Measurements from ENCODE around the gene TTC19. TPM values are rescaled to one million over a fixed set of nuclear protein-coding genes. Genes with fewer than 3 reads are reported as not detected.
A peak's percentile ranks its signal among the peaks of the same experiment; 100 is the strongest.

Gene TTC19
- total RNA-seq, 2 experiments from 2014 or later = 57.8 to 66.7 TPM

GRCh38 chr17:15999974-16000827 lies 577 bp downstream of the TTC19 start:
- peaks cover 27% of the 10 kb centered on the region for H3K4me1 ChIP-seq (ENCODE audit: insufficient read depth, low read length)
- H3K27me3 Mint-ChIP-seq = no peaks in the 10 kb centered on the region
- peak overlapping the region; percentile 93 for H3K4me3 Mint-ChIP-seq
- POLR2A ChIA-PET = interaction anchor here (0.6 to 2.2 kb wide), 11 partner anchors 10 to 536 kb away, joined by 3 to 6 read pairs (median 4); partner anchors contain the start of gene UBB
- H3K36me3 Mint-ChIP-seq (ENCODE audit: low read depth) = peaks cover 64% of the 10 kb centered on the region
- ATAC-seq (ENCODE audit: poor library complexity) (peak; percentile 24), DNase-seq (peak in 10 of 14 experiments; percentile 0 to 57 (median 31))
- CTCF ChIA-PET = interaction anchor here (1.7 kb wide), 1 partner anchor 172 kb away, joined by 7 read pairs; no protein-coding TSS in a partner anchor
- H3K36me3 ChIP-seq (ENCODE audit: insufficient read depth, low read length) = peaks cover 47% of the 10 kb centered on the region
- peak overlapping the region; percentile 88 for H3K27ac Mint-ChIP-seq
- H3K9me3 Mint-ChIP-seq = no peaks in the 10 kb centered on the region
- TF ChIP-seq CTCF (IDR thresholded peaks at IDR 0.05) = no peak
- H3K9me3 ChIP-seq (ENCODE audit: control insufficient read depth in 1 of 2, insufficient read depth in 1 of 2, low read length in 2 of 2) = no peaks in the 10 kb centered on the region
- peak overlapping the region; percentile 66 to 89 for H3K27ac ChIP-seq (ENCODE audit: low read depth in 1 of 2, low read length in 2 of 2)
- H3K27me3 ChIP-seq (ENCODE audit: control insufficient read depth in 1 of 2, insufficient read depth in 2 of 2, low read length in 2 of 2) = no peaks in the 10 kb centered on the region
- intact Hi-C loops (cut with DNase I, micrococcal nuclease) = loop anchor here in 1 of 2 experiments (2.0 kb wide), 1 partner anchor 743 kb away; no protein-coding TSS in a partner anchor
- peak overlapping the region; percentile 78 for H3K4me3 ChIP-seq (ENCODE audit: low read length)
- peaks cover 46% of the 10 kb centered on the region for H3K4me1 Mint-ChIP-seq (ENCODE audit: low read depth)

- ATAC-seq (ENCODE audit: poor library complexity) (no peak), DNase-seq (no peak)
- H3K9me3 ChIP-seq (ENCODE audit: control insufficient read depth in 1 of 2, insufficient read depth in 1 of 2, low read length in 2 of 2) = no peaks in the 10 kb centered on the region
- H3K4me3 ChIP-seq (ENCODE audit: low read length) = no peak overlapping the region
- peak overlapping the region; percentile 88 for H3K27ac Mint-ChIP-seq
- intact Hi-C loops (cut with DNase I, micrococcal nuclease) = no loop called here
- ChIA-PET POLR2A (interaction anchor here (0.6 to 1.3 kb wide), 3 partner anchors 35 to 586 kb away, joined by 3 to 5 read pairs (median 4); no protein-coding TSS in a partner anchor), CTCF (no interaction called here)
- H3K27me3 Mint-ChIP-seq = no peaks in the 10 kb centered on the region
- peak overlapping the region; percentile 93 for H3K4me3 Mint-ChIP-seq
- no peak overlapping the region for H3K27ac ChIP-seq (ENCODE audit: low read depth in 1 of 2, low read length in 2 of 2)
- H3K36me3 Mint-ChIP-seq (ENCODE audit: low read depth) = peaks cover 76% of the 10 kb centered on the region
- peaks cover 27% of the 10 kb centered on the region for H3K4me1 ChIP-seq (ENCODE audit: insufficient read depth, low read length)
- H3K9me3 Mint-ChIP-seq = no peaks in the 10 kb centered on the region
- H3K4me1 Mint-ChIP-seq (ENCODE audit: low read depth) = peaks cover 48% of the 10 kb centered on the region
- peaks cover 57% of the 10 kb centered on the region for H3K36me3 ChIP-seq (ENCODE audit: insufficient read depth, low read length)
- H3K27me3 ChIP-seq (ENCODE audit: control insufficient read depth in 1 of 2, insufficient read depth in 2 of 2, low read length in 2 of 2) = no peaks in the 10 kb centered on the region
- no peak for TF ChIP-seq CTCF (IDR thresholded peaks at IDR 0.05)
Observed at GRCh38 chr17:16001226-16001897, 1.7 kb downstream of the TTC19 start.

- DNase-seq (no peak), ATAC-seq (ENCODE audit: poor library complexity) (no peak)
- Histone ChIP-seq H3K27me3 (ENCODE audit: control insufficient read depth in 1 of 2, insufficient read depth in 2 of 2, low read length in 2 of 2) (no peaks in the 10 kb centered on the region), H3K27ac (ENCODE audit: low read depth in 1 of 2, low read length in 2 of 2) (no peak overlapping the region), H3K4me3 (ENCODE audit: low read length) (no peak overlapping the region), H3K4me1 (ENCODE audit: insufficient read depth, low read length) (peaks cover 27% of the 10 kb centered on the region), H3K36me3 (ENCODE audit: insufficient read depth, low read length) (peaks cover 63% of the 10 kb centered on the region), H3K9me3 (ENCODE audit: control insufficient read depth in 1 of 2, insufficient read depth in 1 of 2, low read length in 2 of 2) (no peaks in the 10 kb centered on the region)
- H3K27ac Mint-ChIP-seq = no peak overlapping the region
- peak overlapping the region; percentile 4 for H3K4me3 Mint-ChIP-seq
- ChIA-PET POLR2A (no interaction called here), CTCF (no interaction called here)
- no peaks in the 10 kb centered on the region for H3K9me3 Mint-ChIP-seq
- no peak for TF ChIP-seq CTCF (IDR thresholded peaks at IDR 0.05)
- H3K27me3 Mint-ChIP-seq = no peaks in the 10 kb centered on the region
- intact Hi-C loops (cut with DNase I, micrococcal nuclease) = no loop called here
- peaks cover 45% of the 10 kb centered on the region for H3K4me1 Mint-ChIP-seq (ENCODE audit: low read depth)
- H3K36me3 Mint-ChIP-seq (ENCODE audit: low read depth) = peaks cover 84% of the 10 kb centered on the region
Observed at GRCh38 chr17:16002708-16003260, 3.2 kb downstream of the TTC19 start.

All from CD4-positive, alpha-beta T cell (primary cell).